Thoracic aorta (tissue), 2 donors: ENCODE results near the gene NCOA3. TPM values are rescaled to one million over a fixed set of nuclear protein-coding genes. Genes with fewer than 3 reads are reported as not detected.

Experiments
- ATAC-seq: fragments of 150-250 bp; one replicate; pipeline ENCODE4 v1.8.0; 2017; ENCODE audit warnings: low read depth; ENCODE audit not compliant: insufficient number of reproducible peaks, low FRiP score
- DNase-seq: peaks from one replicate; pipeline ENCODE4 v3.0.0-alpha.2; 2020; ENCODE audit warnings: low spot score
- H3K27ac ChIP-seq, 2 donors: fragments of 200-600 bp; sonication (generic); 1 replicate in 1 of 2; 2 replicates in 1 of 2; pipeline ENCODE4 v1.5.1; 2016; ENCODE audit warnings: mild to moderate bottlenecking in 2 of 2, moderate library complexity in 2 of 2
- H3K27me3 ChIP-seq: fragments of 200-600 bp; sonication (generic); replicated peaks from 2 replicates; pipeline ENCODE4 v1.6.0; 2016; ENCODE audit warnings: mild to moderate bottlenecking; ENCODE audit not compliant: insufficient read depth
- H3K36me3 ChIP-seq: fragments of 200-600 bp; sonication (generic); one replicate; pipeline ENCODE4 v1.5.1; 2016
- H3K4me1 ChIP-seq, 2 donors: fragments of 200-600 bp; sonication (generic); 1 replicate in 1 of 2; 2 replicates in 1 of 2; pipeline versions ENCODE4 v1.5.1 to v1.6.0; 2016; ENCODE audit warnings: low read depth in 2 of 2, mild to moderate bottlenecking in 1 of 2; ENCODE audit not compliant: control insufficient read depth in 1 of 2
- H3K4me3 ChIP-seq: fragments of 200-600 bp; sonication (generic); 2 replicates; pipeline ENCODE4 v1.5.1; 2016; ENCODE audit warnings: mild to moderate bottlenecking
- H3K9me3 ChIP-seq: fragments of 200-600 bp; sonication (generic); 2 replicates; pipeline ENCODE4 v1.5.1; 2016
- CTCF ChIP-seq: fragments of 200-600 bp; sonication (generic); IDR thresholded peaks from one replicate; pipeline ENCODE4 v1.5.1; 2019; ENCODE audit warnings: antibody characterized with exemption
- total RNA-seq, 2 donors: library from RNA; depleted of rRNA; stranded (reverse); fragments of >200 nt; gene quantifications; one replicate each; pipeline versions ENCODE4 v1.1.0 to v1.2.3, GENCODE V29; 2016

Gene NCOA3
- total RNA-seq, 2 donors from 2014 or later, result 44.3 to 68.1 TPM

GRCh38 chr20:47605673-47606413, 104.2 kb downstream of the NCOA3 start:
- H3K36me3 ChIP-seq, result no peaks in the 10 kb centered on the region
- no peak for ATAC-seq
- no peak overlapping the region for H3K4me3 ChIP-seq
- DNase-seq, result no peak
- H3K27ac ChIP-seq, result no peak overlapping the region
- peaks cover 12 to 30% of the 10 kb centered on the region in 2 donors for H3K4me1 ChIP-seq
- H3K9me3 ChIP-seq, result no peaks in the 10 kb centered on the region
- H3K27me3 ChIP-seq, result no peaks in the 10 kb centered on the region
- TF ChIP-seq CTCF, result no peak

- H3K9me3 ChIP-seq, result no peaks in the 10 kb centered on the region
- no peak for TF ChIP-seq CTCF
- no peak for ATAC-seq
These were observed 104.8 kb downstream of the NCOA3 start for GRCh38 chr20:47606414-47606982.

GRCh38 chr20:47606983-47607613, 105.4 kb downstream of the NCOA3 start:
- no peak for ATAC-seq
- Histone ChIP-seq H3K27me3 (no peaks in the 10 kb centered on the region), H3K36me3 (no peaks in the 10 kb centered on the region), H3K4me1 (peaks cover 14 to 26% of the 10 kb centered on the region in 2 donors), H3K4me3 (no peak overlapping the region), H3K9me3 (no peaks in the 10 kb centered on the region), H3K27ac (no peak overlapping the region)
- no peak for DNase-seq
- TF ChIP-seq CTCF, result no peak

More at GRCh38 chr20:47606414-47606982, 104.8 kb downstream of the NCOA3 start:
- Histone ChIP-seq H3K27ac (no peak overlapping the region), H3K36me3 (no peaks in the 10 kb centered on the region), H3K4me1 (peaks cover 16 to 32% of the 10 kb centered on the region in 2 donors), H3K27me3 (no peaks in the 10 kb centered on the region), H3K4me3 (no peak overlapping the region)
- no peak for DNase-seq

- no peak overlapping the region for H3K27ac ChIP-seq
- TF ChIP-seq CTCF, result no peak
- H3K36me3 ChIP-seq, result no peaks in the 10 kb centered on the region
- no peaks in the 10 kb centered on the region for H3K9me3 ChIP-seq
- H3K27me3 ChIP-seq, result no peaks in the 10 kb centered on the region
- ATAC-seq (no peak), DNase-seq (no peak)
- peaks cover 12 to 16% of the 10 kb centered on the region in 2 donors for H3K4me1 ChIP-seq
- no peak overlapping the region for H3K4me3 ChIP-seq
These were observed 107.3 kb downstream of the NCOA3 start for GRCh38 chr20:47609001-47609400.

GRCh38 chr20:47610247-47610944, 108.7 kb downstream of the NCOA3 start:
- ATAC-seq, result peak; percentile 94

More at GRCh38 chr20:47610247-47610944, 108.7 kb downstream of the NCOA3 start:
- no peak for TF ChIP-seq CTCF
- no peaks in the 10 kb centered on the region for H3K36me3 ChIP-seq
- peak; percentile 40 for DNase-seq
- no peaks in the 10 kb centered on the region for H3K27me3 ChIP-seq
- peaks cover 15 to 30% of the 10 kb centered on the region in 2 donors for H3K4me1 ChIP-seq
- H3K4me3 ChIP-seq, result no peak overlapping the region
- H3K9me3 ChIP-seq, result no peaks in the 10 kb centered on the region
- peak overlapping the region in 1 of 2 donors; percentile 46 for H3K27ac ChIP-seq
